NT2/D1 (cell line): ENCODE measurements around the gene PDCD5.

ENCODE experiments used
- SUZ12 ChIP-seq: IDR thresholded peaks from 2 replicates; pipeline ENCODE4 v1.6.1; 2011; ENCODE audit not compliant: insufficient read length, insufficient read depth; ENCODE audit errors: extremely low read depth
- YY1 ChIP-seq: IDR thresholded peaks from 2 replicates; pipeline ENCODE4 v1.6.1; 2011; ENCODE audit not compliant: insufficient read length, insufficient read depth
- ZNF274 ChIP-seq: IDR thresholded peaks from 2 replicates; pipeline ENCODE4 v1.6.1; 2011; ENCODE audit warnings: mild to moderate bottlenecking, low read depth, low read length

DNA sequence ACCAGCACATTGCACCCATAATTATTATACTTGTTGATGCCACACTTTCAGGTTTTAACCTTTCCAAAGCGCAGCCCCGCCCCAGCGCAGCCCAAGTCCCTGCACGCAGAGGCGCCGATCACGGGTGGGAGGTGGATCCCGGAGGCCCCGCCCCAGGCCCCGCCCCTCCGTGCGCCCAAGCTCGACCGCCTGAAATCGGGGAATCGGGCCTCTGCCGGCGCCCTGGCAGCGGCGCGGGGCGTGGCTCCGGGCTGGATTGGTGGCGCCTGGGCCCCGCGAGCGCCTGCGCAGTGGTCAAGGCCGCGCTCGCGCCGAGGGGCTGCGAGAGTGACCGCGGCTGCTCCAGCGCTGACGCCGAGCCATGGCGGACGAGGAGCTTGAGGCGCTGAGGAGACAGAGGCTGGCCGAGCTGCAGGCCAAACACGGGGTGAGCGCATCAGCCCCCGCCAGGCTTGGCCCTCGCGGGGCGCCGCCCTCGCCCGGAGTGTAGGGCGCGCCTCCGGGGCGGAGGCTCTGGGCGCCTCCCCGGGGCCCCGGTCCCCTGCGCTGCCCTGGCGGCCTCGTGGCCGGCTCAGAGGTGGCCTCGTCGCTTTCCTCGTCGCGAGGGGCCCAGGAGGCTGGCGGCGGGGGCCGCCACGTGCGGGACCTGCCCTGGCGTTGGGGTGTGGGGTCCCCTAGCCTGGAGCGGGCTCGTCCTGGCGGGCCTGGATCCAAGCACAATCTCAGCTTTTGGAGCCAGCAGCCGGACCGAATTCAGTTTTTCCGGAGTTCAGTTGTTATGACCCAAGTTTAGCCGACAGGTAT lies at the start of gene PDCD5:
- peak; percentile 12 for TF ChIP-seq YY1
- TF ChIP-seq ZNF274, result no peak
- TF ChIP-seq SUZ12, result no peak
